Heart left ventricle (tissue), 16 donors: ENCODE data around the gene BTG1. TPM values are rescaled to one million over a fixed set of nuclear protein-coding genes. Genes with fewer than 3 reads are reported as not detected.

Experiments
- ATAC-seq, 4 donors: fragments of 200-7000 bp; cut with Tn5 transposase; one replicate each; pipeline ENCODE4 v1.9.1; 2020 to 2022; ENCODE audit warnings: moderate library complexity in 4 of 4, mild to moderate bottlenecking in 3 of 4, moderate number of reproducible peaks in 1 of 4
- DNase-seq, 5 donors: peaks; one replicate each; pipeline ENCODE4 v3.0.0-alpha.2; 2020
- H3K27ac ChIP-seq, 12 donors: fragments of 200-600 bp; sonication (generic) in 4 of 12; one replicate each; pipeline versions ENCODE4 v1.5.0 to v1.8.0; 2016 to 2022; ENCODE audit warnings: mild to moderate bottlenecking in 2 of 12
- H3K27me3 ChIP-seq, 9 donors: fragments of 200-600 bp; sonication (generic) in 2 of 9; one replicate each; pipeline versions ENCODE4 v1.5.1 to v1.8.0; 2016 to 2022; ENCODE audit warnings: mild to moderate bottlenecking in 3 of 9
- H3K36me3 ChIP-seq, 9 donors: fragments of 200-600 bp; sonication (generic) in 2 of 9; one replicate each; pipeline versions ENCODE4 v1.5.0 to v1.8.0; 2018 to 2022; ENCODE audit warnings: mild to moderate bottlenecking in 2 of 9
- H3K4me1 ChIP-seq, 12 donors: fragments of 200-600 bp; sonication (generic) in 4 of 12; one replicate each; pipeline versions ENCODE4 v1.5.0 to v1.8.0; 2016 to 2022; ENCODE audit warnings: mild to moderate bottlenecking in 3 of 12
- H3K4me3 ChIP-seq, 12 donors: fragments of 200-600 bp; sonication (generic) in 4 of 12; one replicate each; pipeline versions ENCODE4 v1.5.0 to v1.8.0; 2017 to 2022; ENCODE audit warnings: mild to moderate bottlenecking in 9 of 12, moderate library complexity in 4 of 12
- H3K9me3 ChIP-seq, 12 donors: fragments of 200-600 bp; sonication (generic) in 4 of 12; one replicate each; pipeline versions ENCODE4 v1.5.0 to v1.8.0; 2016 to 2022; ENCODE audit warnings: mild to moderate bottlenecking in 1 of 12
- POLR2A ChIP-seq, 2 donors: fragments of 450-650 bp; IDR thresholded peaks; one replicate each; pipeline ENCODE4 v1.6.1; 2017; ENCODE audit warnings: antibody characterized with exemption in 2 of 2, mild to moderate bottlenecking in 2 of 2, moderate library complexity in 2 of 2
- WGBS, 4 donors: extraction: QIAGEN DNeasy Blood & Tissue Kit in 2 of 4; methylation state at CpG; one replicate each; pipeline versions ENCODE4 v1.1.5 to v1.1.7; 2013 to 2018; 5-methylcytosine and 5-hydroxymethylcytosine counted together
- intact Hi-C, 10 donors: fragments of 100-400 bp; cut with DNase I; formaldehyde crosslinking; loops; one replicate each; pipeline versions ENCODE4 v1.11.1 to v1.14.2; 2022
- polyA plus RNA-seq, 2 donors: library from polyadenylated mRNA; stranded (reverse); fragments of 200-250 nt; gene quantifications; one replicate each; pipeline ENCODE4 v1.2.3, GENCODE V29; 2013
- total RNA-seq, 9 donors: library from RNA; depleted of rRNA in 2 of 9; stranded (reverse); fragments of >200 nt in 2 of 9; fragmentation: NEBNext Ultra II Directional in 3 of 9; extraction: Animal tissue kit (Norgen Biotek cat#: 25700) in 3 of 9; gene quantifications; one replicate each; pipeline versions ENCODE4 v1.1.0 to v1.2.4, GENCODE V29; 2016 to 2023
- TF ChIP-seq, protein P1 (sequence below), 12 donors: fragments of 200-600 bp; sonication (generic) in 4 of 12; IDR thresholded peaks; one replicate each; pipeline versions ENCODE4 v1.5.0 to v1.8.0; 2018 to 2022; ENCODE audit warnings: antibody characterized with exemption in 12 of 12, mild to moderate bottlenecking in 5 of 12
- donor health status: ischemic (EF 13 %, LVEDD 7.1; RV severe dilation, severe dysfunction).
- donor health status: healthy with polysubstance abuse.
- donor health status: DM: no; HTN: yes; CAD: no.
- donor health status: DM: no; HTN: no; CAD: no.
- donor health status: ischemic (EF 25% LVEDD 6.9; RV normal size, moderate dysfunction).
- donor health status: ischemic (EF 25% LVEDD 5.7; RV mildly dilated, moderate dysfunction).
- donor health status: healthy.
- donor health status: DM: yes; HTN: yes; CAD: no.
- donor health status: ischemic (EF 35%, LVEDD 5.7; RV mildly dilated, moderate dysfunction).
- donor health status: nonischemic (EF 11% LVEDD 7.7; RV severe dilation, severe dysfunction).
- donor health status: DM: yes; HTN: yes; CAD: no.
- donor health status: PGD.
- donor health status: ischemic (EF 29% LVEDD 5.4; RV normal size, mild dysfunction).
- donor health status: nonischemic (EF 23%, LVEDD 6.1; RV moderate dilation, normal function).

The BTG1 gene
- total and polyA plus RNA-seq, 11 donors: 20.5 to 120 (median 56.3) TPM

- DNase-seq: no peak
- 52 to 64% (median 57%) methylated on average over 3 of the region's 3 CpGs for WGBS, 4 donors
- H3K4me3 ChIP-seq: peak overlapping the region in 8 of 12 donors; percentile 25 to 95 (median 83)
- no peak for ATAC-seq
- H3K27me3 ChIP-seq: no peaks in the 10 kb centered on the region
- intact Hi-C loops: loop anchor here in 8 of 10 donors (2.0 to 10.0 kb wide), 17 partner anchors 70 to 765 kb away; no protein-coding TSS in a partner anchor
- H3K9me3 ChIP-seq: no peaks in the 10 kb centered on the region
- peak overlapping the region in 10 of 12 donors; percentile 16 to 98 (median 94) for H3K27ac ChIP-seq
- peaks cover 0 to 16% (median 14%) of the 10 kb centered on the region in 9 donors for H3K36me3 ChIP-seq
- peaks cover 0 to 26% (median 4%) of the 10 kb centered on the region in 12 donors for H3K4me1 ChIP-seq
- no peak for TF ChIP-seq POLR2A (IDR thresholded peaks at IDR 0.05)
- TF ChIP-seq, protein P1, sequence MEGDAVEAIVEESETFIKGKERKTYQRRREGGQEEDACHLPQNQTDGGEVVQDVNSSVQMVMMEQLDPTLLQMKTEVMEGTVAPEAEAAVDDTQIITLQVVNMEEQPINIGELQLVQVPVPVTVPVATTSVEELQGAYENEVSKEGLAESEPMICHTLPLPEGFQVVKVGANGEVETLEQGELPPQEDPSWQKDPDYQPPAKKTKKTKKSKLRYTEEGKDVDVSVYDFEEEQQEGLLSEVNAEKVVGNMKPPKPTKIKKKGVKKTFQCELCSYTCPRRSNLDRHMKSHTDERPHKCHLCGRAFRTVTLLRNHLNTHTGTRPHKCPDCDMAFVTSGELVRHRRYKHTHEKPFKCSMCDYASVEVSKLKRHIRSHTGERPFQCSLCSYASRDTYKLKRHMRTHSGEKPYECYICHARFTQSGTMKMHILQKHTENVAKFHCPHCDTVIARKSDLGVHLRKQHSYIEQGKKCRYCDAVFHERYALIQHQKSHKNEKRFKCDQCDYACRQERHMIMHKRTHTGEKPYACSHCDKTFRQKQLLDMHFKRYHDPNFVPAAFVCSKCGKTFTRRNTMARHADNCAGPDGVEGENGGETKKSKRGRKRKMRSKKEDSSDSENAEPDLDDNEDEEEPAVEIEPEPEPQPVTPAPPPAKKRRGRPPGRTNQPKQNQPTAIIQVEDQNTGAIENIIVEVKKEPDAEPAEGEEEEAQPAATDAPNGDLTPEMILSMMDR (IDR thresholded peaks at IDR 0.05): no peak
Measured at GRCh38 chr12:92147491-92147890, 1.8 kb upstream of the BTG1 start.

- H3K4me3 ChIP-seq: peak overlapping the region; percentile 56 to 95 (median 76)
- TF ChIP-seq, protein P1 (IDR thresholded peaks at IDR 0.05): no peak
- no peak for TF ChIP-seq POLR2A (IDR thresholded peaks at IDR 0.05)
- peaks cover 0 to 23% (median 20%) of the 10 kb centered on the region in 9 donors for H3K36me3 ChIP-seq
- no peak for DNase-seq
- H3K27me3 ChIP-seq: no peaks in the 10 kb centered on the region
- H3K9me3 ChIP-seq: no peaks in the 10 kb centered on the region
- ATAC-seq: no peak
- H3K4me1 ChIP-seq: peaks cover 0 to 34% (median 4%) of the 10 kb centered on the region in 12 donors
- 4 to 7% (median 6%) methylated on average over 14 of the region's 14 CpGs for WGBS, 4 donors
- peak overlapping the region; percentile 80 to 98 (median 94) for H3K27ac ChIP-seq
- intact Hi-C loops: loop anchor here in 8 of 10 donors (1.0 to 10.0 kb wide), 19 partner anchors 71 to 764 kb away; no protein-coding TSS in a partner anchor
Measured at GRCh38 chr12:92146497-92147224, 1.0 kb upstream of the BTG1 start.

GRCh38 chr12:92145481-92145730, 240 bp downstream of the BTG1 start:
- Histone ChIP-seq H3K4me1 (peaks cover 0 to 36% (median 4%) of the 10 kb centered on the region in 12 donors), H3K4me3 (peak overlapping the region; percentile 76 to 96 (median 92)), H3K27ac (peak overlapping the region; percentile 92 to 100 (median 98)), H3K27me3 (no peaks in the 10 kb centered on the region), H3K36me3 (peaks cover 0 to 29% (median 20%) of the 10 kb centered on the region in 9 donors), H3K9me3 (no peaks in the 10 kb centered on the region)
- peak in 2 of 4 donors; percentile 1 to 2 for ATAC-seq
- DNase-seq: peak in 2 of 5 donors; percentile 38 to 76
- WGBS, 4 donors: 0 to 2% (median 1%) methylated on average over 5 to 28 of the region's 28 CpGs
- TF ChIP-seq, protein P1 (IDR thresholded peaks at IDR 0.05): no peak
- TF ChIP-seq POLR2A (IDR thresholded peaks at IDR 0.05): no peak
- intact Hi-C loops: loop anchor here in 8 of 10 donors (1.0 to 10.0 kb wide), 19 partner anchors 72 to 763 kb away; no protein-coding TSS in a partner anchor
